Activated CD8-positive, alpha-beta T cell treated with anti-CD3 and anti-CD28 coated beads for 36 hours (primary cell): ENCODE measurements around the gene ANKDD1B. TPM values are rescaled to one million over a fixed set of nuclear protein-coding genes. Genes with fewer than 3 reads are reported as not detected.
A peak's percentile ranks its signal among the peaks of the same experiment; 100 is the strongest.

ENCODE experiments used
- ATAC-seq: fragments of 200-7000 bp; cut with Tn5 transposase; one replicate; pipeline ENCODE4 v1.10.0; 2021; ENCODE audit warnings: mild to moderate bottlenecking, moderate library complexity
- CTCF ChIA-PET: fragments of 350-600 bp; sonication (Branson Sonifier 250); formaldehyde crosslinking; loops from one replicate; lab custom pipeline; 2021; ENCODE audit warnings: antibody characterized with exemption; lab: Charles Lee
- POLR2A ChIA-PET: fragments of 350-600 bp; sonication (Branson Sonifier 250); formaldehyde crosslinking; loops from one replicate; lab custom pipeline; 2021; ENCODE audit warnings: antibody characterized with exemption; lab: Charles Lee
- DNase-seq: peaks from one replicate; pipeline ENCODE4 v3.0.0-alpha.2; 2020
- H3K27ac Mint-ChIP-seq: one replicate; pipeline ENCODE4 v1.8.0; 2021; ENCODE audit warnings: mild to moderate bottlenecking, mixed read lengths
- H3K27me3 Mint-ChIP-seq: one replicate; pipeline ENCODE4 v1.8.0; 2021; ENCODE audit warnings: mixed read lengths
- H3K36me3 Mint-ChIP-seq: one replicate; pipeline ENCODE4 v1.8.0; 2021; ENCODE audit warnings: low read depth, mixed read lengths
- H3K4me1 Mint-ChIP-seq: one replicate; pipeline ENCODE4 v1.8.0; 2021; ENCODE audit warnings: low read depth, mixed read lengths
- H3K4me3 Mint-ChIP-seq: one replicate; pipeline ENCODE4 v1.8.0; 2021; ENCODE audit warnings: mild to moderate bottlenecking, moderate library complexity, mixed read lengths
- H3K9me3 Mint-ChIP-seq: one replicate; pipeline ENCODE4 v1.8.0; 2021; ENCODE audit warnings: mixed read lengths
- intact Hi-C: fragments of 100-400 bp; cut with micrococcal nuclease; formaldehyde crosslinking; loops from one replicate; pipeline ENCODE4 v1.10.0; 2022
- total RNA-seq, 2 experiments: library from RNA; stranded (reverse); gene quantifications; one replicate each; pipeline ENCODE4 v1.2.3, GENCODE V29; 2021
- TF ChIP-seq, protein P1 (sequence below): fragments of 200-600 bp; IDR thresholded peaks from one replicate; pipeline ENCODE4 v1.8.0; 2022; ENCODE audit warnings: antibody characterized with exemption, mild to moderate bottlenecking

ANKDD1B gene
- total RNA-seq, 2 experiments from 2014 or later = not detected

DNA sequence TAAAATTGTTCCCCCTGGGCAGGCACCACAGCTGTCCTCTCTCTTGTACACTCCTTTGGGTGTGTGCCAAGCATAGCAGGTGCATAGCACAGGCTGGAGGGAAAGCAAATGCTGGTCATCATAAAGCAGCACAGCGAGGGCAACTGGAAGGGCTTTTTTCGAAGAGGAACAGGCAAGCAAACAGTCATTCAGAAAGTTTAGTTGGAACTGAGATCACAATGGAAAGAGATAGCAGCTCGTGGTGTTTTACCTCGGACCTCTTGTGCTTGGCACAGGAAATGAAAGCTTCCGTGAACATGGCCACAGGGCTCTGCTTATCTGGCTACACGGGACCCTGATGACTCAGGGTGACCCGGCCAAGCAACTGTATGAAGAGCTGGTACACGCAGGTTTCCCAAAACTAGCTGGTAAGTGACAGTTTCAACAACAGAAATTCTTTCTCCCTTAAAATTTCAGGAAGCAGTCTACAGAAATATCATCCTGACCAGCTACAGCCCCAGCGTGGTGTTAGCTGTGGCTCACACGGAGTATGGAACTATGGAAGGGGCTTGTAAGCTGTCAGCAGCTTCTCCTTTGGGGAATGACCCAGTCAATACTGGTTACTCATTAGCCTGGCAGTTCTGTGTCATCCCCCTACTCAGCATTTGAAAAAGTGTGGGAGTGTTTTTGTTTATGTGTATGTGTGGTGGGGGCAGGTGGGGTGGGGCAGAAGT is 57.9 kb downstream of the ANKDD1B start:
- intact Hi-C loops = loop anchor here (10.0 kb wide), 1 partner anchor 434 kb away; the partner anchor contains the start of gene ANKRD31
- Mint-ChIP-seq H3K4me3 (peak overlapping the region; percentile 66), H3K27ac (peak overlapping the region; percentile 86), H3K9me3 (no peaks in the 10 kb centered on the region), H3K27me3 (no peaks in the 10 kb centered on the region), H3K4me1 (peaks cover 35% of the 10 kb centered on the region), H3K36me3 (peaks cover 9% of the 10 kb centered on the region)
- DNase-seq (peak; percentile 86), ATAC-seq (peak; percentile 98)
- ChIA-PET CTCF (interaction anchor here (0.8 to 1.9 kb wide), 6 partner anchors 9 to 432 kb away, joined by 3 to 5 read pairs (median 4); partner anchors contain the start of gene ANKRD31), POLR2A (interaction anchor here (0.7 to 1.3 kb wide), 2 partner anchors 14 to 23 kb away, joined by 3 to 6 read pairs; no protein-coding TSS in a partner anchor)
- TF ChIP-seq, protein P1, sequence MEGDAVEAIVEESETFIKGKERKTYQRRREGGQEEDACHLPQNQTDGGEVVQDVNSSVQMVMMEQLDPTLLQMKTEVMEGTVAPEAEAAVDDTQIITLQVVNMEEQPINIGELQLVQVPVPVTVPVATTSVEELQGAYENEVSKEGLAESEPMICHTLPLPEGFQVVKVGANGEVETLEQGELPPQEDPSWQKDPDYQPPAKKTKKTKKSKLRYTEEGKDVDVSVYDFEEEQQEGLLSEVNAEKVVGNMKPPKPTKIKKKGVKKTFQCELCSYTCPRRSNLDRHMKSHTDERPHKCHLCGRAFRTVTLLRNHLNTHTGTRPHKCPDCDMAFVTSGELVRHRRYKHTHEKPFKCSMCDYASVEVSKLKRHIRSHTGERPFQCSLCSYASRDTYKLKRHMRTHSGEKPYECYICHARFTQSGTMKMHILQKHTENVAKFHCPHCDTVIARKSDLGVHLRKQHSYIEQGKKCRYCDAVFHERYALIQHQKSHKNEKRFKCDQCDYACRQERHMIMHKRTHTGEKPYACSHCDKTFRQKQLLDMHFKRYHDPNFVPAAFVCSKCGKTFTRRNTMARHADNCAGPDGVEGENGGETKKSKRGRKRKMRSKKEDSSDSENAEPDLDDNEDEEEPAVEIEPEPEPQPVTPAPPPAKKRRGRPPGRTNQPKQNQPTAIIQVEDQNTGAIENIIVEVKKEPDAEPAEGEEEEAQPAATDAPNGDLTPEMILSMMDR = no peak

DNA sequence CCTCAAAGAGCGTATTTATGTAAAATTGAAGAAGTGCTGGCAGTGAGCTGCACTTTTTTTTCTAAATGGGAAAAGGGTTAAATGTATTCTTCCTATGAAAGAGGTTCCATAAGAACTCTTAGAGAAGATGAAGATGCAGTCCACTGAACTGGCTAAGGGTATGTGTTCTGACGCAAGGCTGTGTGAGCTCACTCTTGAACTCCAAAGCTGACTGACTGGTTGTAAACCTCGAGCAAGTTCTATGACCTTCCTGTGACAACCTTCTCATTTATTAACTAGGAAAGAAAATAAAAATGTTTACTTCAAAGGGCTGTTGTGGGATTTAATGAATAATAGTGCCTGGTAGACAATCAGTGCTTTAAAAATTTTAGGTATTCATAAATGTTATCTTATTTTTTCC is 59.3 kb downstream of the ANKDD1B start:
- H3K4me3 Mint-ChIP-seq = no peak overlapping the region
- intact Hi-C loops = loop anchor here (5.0 kb wide), 1 partner anchor 158 kb away; the partner anchor contains the start of genes CERT1 and POLK
- no peaks in the 10 kb centered on the region for H3K27me3 Mint-ChIP-seq
- TF ChIP-seq, protein P1 = no peak
- DNase-seq (no peak), ATAC-seq (no peak)
- no peaks in the 10 kb centered on the region for H3K9me3 Mint-ChIP-seq
- H3K36me3 Mint-ChIP-seq = peaks cover 9% of the 10 kb centered on the region
- ChIA-PET POLR2A (no interaction called here), CTCF (no interaction called here)
- peaks cover 35% of the 10 kb centered on the region for H3K4me1 Mint-ChIP-seq
- H3K27ac Mint-ChIP-seq = no peak overlapping the region

- Mint-ChIP-seq H3K4me3 (no peak overlapping the region), H3K36me3 (peaks cover 13% of the 10 kb centered on the region), H3K27ac (no peak overlapping the region), H3K9me3 (no peaks in the 10 kb centered on the region), H3K27me3 (no peaks in the 10 kb centered on the region), H3K4me1 (peaks cover 35% of the 10 kb centered on the region)
- ChIA-PET CTCF (no interaction called here), POLR2A (no interaction called here)
- ATAC-seq (no peak), DNase-seq (no peak)
- TF ChIP-seq, protein P1 = no peak
- intact Hi-C loops = loop anchor here (5.0 kb wide), 1 partner anchor 159 kb away; the partner anchor contains the start of genes CERT1 and POLK
Observed at GRCh38 chr5:75671506-75671905, 60.3 kb downstream of the ANKDD1B start.

GRCh38 chr5:75672616-75673015 is 61.4 kb downstream of the ANKDD1B start:
- TF ChIP-seq, protein P1 = no peak
- intact Hi-C loops = loop anchor here (5.0 kb wide), 1 partner anchor 160 kb away; the partner anchor contains the start of genes CERT1 and POLK
- ATAC-seq (no peak), DNase-seq (no peak)
- no peaks in the 10 kb centered on the region for H3K9me3 Mint-ChIP-seq
- CTCF ChIA-PET = interaction anchor here (1.5 kb wide), 1 partner anchor 9 kb away, joined by 6 read pairs; no protein-coding TSS in a partner anchor
- H3K27me3 Mint-ChIP-seq = no peaks in the 10 kb centered on the region
- POLR2A ChIA-PET = interaction anchor here (1.0 kb wide), 1 partner anchor 286 kb away, joined by 3 read pairs; no protein-coding TSS in a partner anchor
- no peak overlapping the region for H3K27ac Mint-ChIP-seq
- H3K4me1 Mint-ChIP-seq = peaks cover 36% of the 10 kb centered on the region
- peaks cover 14% of the 10 kb centered on the region for H3K36me3 Mint-ChIP-seq
- H3K4me3 Mint-ChIP-seq = no peak overlapping the region

DNA sequence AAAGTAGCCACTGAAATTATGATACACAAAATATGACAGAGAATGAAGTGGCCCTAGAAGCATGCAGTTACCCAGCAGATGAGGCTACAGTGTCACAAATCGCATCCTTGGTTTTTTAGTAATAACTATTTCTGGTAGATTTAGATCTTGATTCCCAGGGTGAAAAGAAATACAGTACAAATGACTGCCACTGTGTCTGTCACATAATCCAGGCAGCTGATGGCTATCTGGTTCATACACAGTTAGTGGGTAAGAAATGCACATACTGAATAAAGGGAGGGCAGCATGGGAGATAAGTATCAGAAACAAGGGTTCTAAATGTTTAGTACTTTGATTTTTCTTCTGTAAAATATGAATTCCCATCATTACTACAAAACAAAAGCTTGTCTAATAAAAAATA is 64.5 kb downstream of the ANKDD1B start:
- POLR2A ChIA-PET = no interaction called here
- H3K27ac Mint-ChIP-seq = no peak overlapping the region
- TF ChIP-seq, protein P1 = no peak
- no peak for ATAC-seq
- intact Hi-C loops = no loop called here
- no peak for DNase-seq
- H3K9me3 Mint-ChIP-seq = no peaks in the 10 kb centered on the region
- H3K4me1 Mint-ChIP-seq = peaks cover 15% of the 10 kb centered on the region
- no peaks in the 10 kb centered on the region for H3K27me3 Mint-ChIP-seq
- no peak overlapping the region for H3K4me3 Mint-ChIP-seq
- CTCF ChIA-PET = interaction anchor here (0.6 to 1.2 kb wide), 3 partner anchors 9 to 751 kb away, joined by 3 read pairs; no protein-coding TSS in a partner anchor
- H3K36me3 Mint-ChIP-seq = peaks cover 15% of the 10 kb centered on the region
